GM13977 (cell line): ENCODE results near the gene METTL5.

Experiments
- DNase-seq: peaks from one replicate; pipeline ENCODE4 v3.0.0; 2012; ENCODE audit warnings: low spot score
- CTCF ChIP-seq: IDR thresholded peaks from 2 replicates; pipeline ENCODE4 v1.5.1; 2012; ENCODE audit warnings: mild to moderate bottlenecking, control low read depth; ENCODE audit not compliant: insufficient read depth; ENCODE audit errors: extremely low read depth, missing control alignments
- in situ Hi-C: fragments of 300-500 bp; cut with MboI; formaldehyde crosslinking; loops from one replicate; pipeline ENCODE4 v1.12.0; 2022; ENCODE audit warnings: low sequenced_read_pairs, low pct_unique_long_range_greater_than_20kb, mixed read lengths, inconsistent platforms; ENCODE audit not compliant: unreplicated experiment

The METTL5 gene

GRCh38 chr2:169782513-169782912 is 42.2 kb downstream of the METTL5 start:
- TF ChIP-seq CTCF = no peak
- no peak for DNase-seq
- in situ Hi-C loops = loop anchor here (25.0 kb wide), 1 partner anchor 245 kb away; no protein-coding TSS in a partner anchor

- in situ Hi-C loops = loop anchor here (25.0 kb wide), 1 partner anchor 244 kb away; no protein-coding TSS in a partner anchor
- no peak for TF ChIP-seq CTCF
- no peak for DNase-seq
Measured at GRCh38 chr2:169781249-169782013, 43.3 kb downstream of the METTL5 start.

GRCh38 chr2:169778446-169778845 is 46.3 kb downstream of the METTL5 start:
- in situ Hi-C loops = loop anchor here (25.0 kb wide), 1 partner anchor 241 kb away; no protein-coding TSS in a partner anchor
- TF ChIP-seq CTCF = no peak
- no peak for DNase-seq

GRCh38 chr2:169776252-169776761 is 48.4 kb downstream of the METTL5 start:
- in situ Hi-C loops = loop anchor here (25.0 kb wide), 1 partner anchor 239 kb away; no protein-coding TSS in a partner anchor
- no peak for DNase-seq
- TF ChIP-seq CTCF = no peak

- in situ Hi-C loops = loop anchor here (25.0 kb wide), 1 partner anchor 238 kb away; no protein-coding TSS in a partner anchor
- no peak for DNase-seq
Measured at GRCh38 chr2:169775765-169776164, 48.9 kb downstream of the METTL5 start.

GRCh38 chr2:169775354-169775753 is 49.4 kb downstream of the METTL5 start:
- no peak for TF ChIP-seq CTCF
- no peak for DNase-seq
- in situ Hi-C loops = loop anchor here (25.0 kb wide), 1 partner anchor 238 kb away; no protein-coding TSS in a partner anchor

More at GRCh38 chr2:169775765-169776164, 48.9 kb downstream of the METTL5 start:
- no peak for TF ChIP-seq CTCF
